G401.6 (cell line): ENCODE results near the gene PCDHGB5.
"Not testable (repeated sequence)": the region's sequence is repeated elsewhere in the genome, so short reads cannot be mapped to it uniquely, and the experiment has no call there.

Source experiments
- FAIRE-seq: peaks from 2 replicates; lab custom pipeline; 2012; peaks lifted over from hg19 to GRCh38; lab: Jason Lieb, UNC

The PCDHGB5 gene

GRCh38 chr5:141382469-141383294 is 15.1 kb upstream of the PCDHGB5 start, which contains the start of gene PCDHGA7:
TSS of gene PCDHGA7 (plus strand) at chr5:141382742. CDS start at chr5:141382900, 158 bp downstream.
- no peak for FAIRE-seq

- FAIRE-seq: no peak
Measured at GRCh38 chr5:141383345-141383744, 14.4 kb upstream of the PCDHGB5 start.

- no peak for FAIRE-seq
Measured at GRCh38 chr5:141384471-141385267, 13.1 kb upstream of the PCDHGB5 start.

- FAIRE-seq: not testable (repeated sequence)
Measured at GRCh38 chr5:141387557-141388311, 10.0 kb upstream of the PCDHGB5 start, which contains the start of gene PCDHGB4. TSS of gene PCDHGB4 (plus strand) at chr5:141387698. CDS start at chr5:141387885, 187 bp downstream.

GRCh38 chr5:141388661-141389060 is 9.1 kb upstream of the PCDHGB5 start:
- FAIRE-seq: no peak

- no peak for FAIRE-seq
Measured at GRCh38 chr5:141389153-141390042, 8.3 kb upstream of the PCDHGB5 start.

- no peak for FAIRE-seq
Measured at GRCh38 chr5:141392429-141393198, 5.1 kb upstream of the PCDHGB5 start, which contains the start of gene PCDHGA8. TSS of gene PCDHGA8 (plus strand) at chr5:141392633. CDS start at chr5:141392814, 181 bp downstream.

- FAIRE-seq: no peak
Measured at GRCh38 chr5:141393267-141393666, 4.5 kb upstream of the PCDHGB5 start.

GRCh38 chr5:141394401-141395187 is 3.2 kb upstream of the PCDHGB5 start:
- not testable (repeated sequence) for FAIRE-seq

GRCh38 chr5:141398608-141399007 is 861 bp downstream of the PCDHGB5 start:
- no peak for FAIRE-seq

- no peak for FAIRE-seq
Measured at GRCh38 chr5:141399555-141400258, 2.0 kb downstream of the PCDHGB5 start.

- peak; percentile 60 for FAIRE-seq
Measured at GRCh38 chr5:141402553-141403243, 5.0 kb downstream of the PCDHGB5 start, which contains the start of gene PCDHGA9. TSS of gene PCDHGA9 (plus strand) at chr5:141402778. CDS start at chr5:141402953, 175 bp downstream.

GRCh38 chr5:141403387-141403786 is 5.6 kb downstream of the PCDHGB5 start:
- FAIRE-seq: no peak

- FAIRE-seq: not testable (repeated sequence)
Measured at GRCh38 chr5:141407790-141408505, 10.2 kb downstream of the PCDHGB5 start, which contains the start of gene PCDHGB6. TSS of gene PCDHGB6 (plus strand) at chr5:141408021. CDS start at chr5:141408203, 182 bp downstream.

GRCh38 chr5:141409598-141410306 is 12.0 kb downstream of the PCDHGB5 start:
- no peak for FAIRE-seq

GRCh38 chr5:141411575-141411974 is 13.8 kb downstream of the PCDHGB5 start:
- FAIRE-seq: no peak
